ENCODE results near the gene ELMO1.

Gene ELMO1

GRCh38 chr7:37376386-37376785 lies 72.3 kb downstream of the ELMO1 start:
- Histone ChIP-seq H3K36me3 (ENCODE audit: control insufficient read depth, insufficient read depth, low read length) (no peaks in the 10 kb centered on the region), H3K27me3 (ENCODE audit: insufficient read depth, low read length, poor library complexity) (no peaks in the 10 kb centered on the region), H2AK5ac (ENCODE audit: low read length) (no peak overlapping the region), H3K79me2 (ENCODE audit: control insufficient read depth, insufficient read depth, low read length) (no peaks in the 10 kb centered on the region), H3K27ac (ENCODE audit: low read depth, low read length) (no peak overlapping the region), H3K4me3 (ENCODE audit: low read length) (no peak overlapping the region), H4K8ac (ENCODE audit: low read depth, low read length) (no peak overlapping the region), H3K79me1 (ENCODE audit: low read length) (peaks cover 6% of the 10 kb centered on the region), H3K4ac (ENCODE audit: low read depth, low read length) (no peak overlapping the region), H3K56ac (ENCODE audit: low read length) (no peak overlapping the region), H4K5ac (ENCODE audit: low read length) (no peak overlapping the region), H2BK5ac (ENCODE audit: low read length) (no peak overlapping the region), H3K18ac (ENCODE audit: low read length) (no peak overlapping the region), H3K4me2 (ENCODE audit: low read length) (no peak overlapping the region), H3K23ac (ENCODE audit: low read length) (no peak overlapping the region), H2BK15ac (replicated peaks; ENCODE audit: low read depth) (no peak overlapping the region), H3K4me1 (ENCODE audit: control insufficient read depth, low read depth, low read length) (peaks cover 10% of the 10 kb centered on the region), H3K9ac (ENCODE audit: low read length) (no peak overlapping the region), H2BK120ac (ENCODE audit: low read depth, low read length) (no peak overlapping the region)
- peak; percentile 54 for DNase-seq
- WGBS (ENCODE audit: extremely low coverage, insufficient coverage, low lambda C conversion rate), result no CpG with 5 or more reads among the region's 8 CpGs

GRCh38 chr7:37372750-37373149 lies 75.9 kb downstream of the ELMO1 start:
- Histone ChIP-seq H3K56ac (ENCODE audit: low read length) (peak overlapping the region; percentile 75), H3K9ac (ENCODE audit: low read length) (no peak overlapping the region), H2BK5ac (ENCODE audit: low read length) (peak overlapping the region; percentile 76), H3K4me2 (ENCODE audit: low read length) (no peak overlapping the region), H2AK5ac (ENCODE audit: low read length) (peak overlapping the region; percentile 85), H3K27ac (ENCODE audit: low read depth, low read length) (no peak overlapping the region), H2BK15ac (replicated peaks; ENCODE audit: low read depth) (no peak overlapping the region), H3K4me1 (ENCODE audit: control insufficient read depth, low read depth, low read length) (peaks cover 7% of the 10 kb centered on the region), H4K5ac (ENCODE audit: low read length) (no peak overlapping the region), H4K8ac (ENCODE audit: low read depth, low read length) (no peak overlapping the region), H2BK120ac (ENCODE audit: low read depth, low read length) (peak overlapping the region; percentile 88), H3K18ac (ENCODE audit: low read length) (peak overlapping the region; percentile 81), H3K23ac (ENCODE audit: low read length) (peak overlapping the region; percentile 54), H3K79me1 (ENCODE audit: low read length) (peaks cover 2% of the 10 kb centered on the region), H3K4ac (ENCODE audit: low read depth, low read length) (peak overlapping the region; percentile 68), H3K27me3 (ENCODE audit: insufficient read depth, low read length, poor library complexity) (no peaks in the 10 kb centered on the region), H3K79me2 (ENCODE audit: control insufficient read depth, insufficient read depth, low read length) (no peaks in the 10 kb centered on the region), H3K36me3 (ENCODE audit: control insufficient read depth, insufficient read depth, low read length) (no peaks in the 10 kb centered on the region), H3K4me3 (ENCODE audit: low read length) (no peak overlapping the region)
- DNase-seq, result no peak
- WGBS (ENCODE audit: extremely low coverage, insufficient coverage, low lambda C conversion rate), result no CpG with 5 or more reads among the region's 3 CpGs

- Histone ChIP-seq H3K4me2 (ENCODE audit: low read length) (no peak overlapping the region), H3K23ac (ENCODE audit: low read length) (no peak overlapping the region), H3K79me1 (ENCODE audit: low read length) (no peaks in the 10 kb centered on the region), H2BK15ac (replicated peaks; ENCODE audit: low read depth) (no peak overlapping the region), H2AK5ac (ENCODE audit: low read length) (no peak overlapping the region), H3K27ac (ENCODE audit: low read depth, low read length) (no peak overlapping the region), H3K36me3 (ENCODE audit: control insufficient read depth, insufficient read depth, low read length) (no peaks in the 10 kb centered on the region), H4K5ac (ENCODE audit: low read length) (no peak overlapping the region), H3K4ac (ENCODE audit: low read depth, low read length) (no peak overlapping the region), H3K56ac (ENCODE audit: low read length) (no peak overlapping the region), H3K4me3 (ENCODE audit: low read length) (no peak overlapping the region), H3K79me2 (ENCODE audit: control insufficient read depth, insufficient read depth, low read length) (no peaks in the 10 kb centered on the region), H3K27me3 (ENCODE audit: insufficient read depth, low read length, poor library complexity) (no peaks in the 10 kb centered on the region), H2BK5ac (ENCODE audit: low read length) (no peak overlapping the region), H2BK120ac (ENCODE audit: low read depth, low read length) (no peak overlapping the region), H3K18ac (ENCODE audit: low read length) (no peak overlapping the region), H3K4me1 (ENCODE audit: control insufficient read depth, low read depth, low read length) (peaks cover 7% of the 10 kb centered on the region), H3K9ac (ENCODE audit: low read length) (no peak overlapping the region), H4K8ac (ENCODE audit: low read depth, low read length) (no peak overlapping the region)
- DNase-seq, result peak; percentile 98
- WGBS (ENCODE audit: extremely low coverage, insufficient coverage, low lambda C conversion rate), result no CpG with 5 or more reads among the region's 5 CpGs
These were observed 76.9 kb downstream of the ELMO1 start for GRCh38 chr7:37371755-37372154.

- H4K8ac ChIP-seq (ENCODE audit: low read depth, low read length), result no peak overlapping the region
- no peak overlapping the region for H2BK15ac ChIP-seq (replicated peaks; ENCODE audit: low read depth)
- no peaks in the 10 kb centered on the region for H3K36me3 ChIP-seq (ENCODE audit: control insufficient read depth, insufficient read depth, low read length)
- no peaks in the 10 kb centered on the region for H3K79me2 ChIP-seq (ENCODE audit: control insufficient read depth, insufficient read depth, low read length)
- H2BK120ac ChIP-seq (ENCODE audit: low read depth, low read length), result no peak overlapping the region
- H3K18ac ChIP-seq (ENCODE audit: low read length), result peak overlapping the region; percentile 90
- peak overlapping the region; percentile 65 for H2BK5ac ChIP-seq (ENCODE audit: low read length)
- DNase-seq, result peak; percentile 88
- no peaks in the 10 kb centered on the region for H3K27me3 ChIP-seq (ENCODE audit: insufficient read depth, low read length, poor library complexity)
- no peak overlapping the region for H3K4me2 ChIP-seq (ENCODE audit: low read length)
- peaks cover 7% of the 10 kb centered on the region for H3K4me1 ChIP-seq (ENCODE audit: control insufficient read depth, low read depth, low read length)
- H3K79me1 ChIP-seq (ENCODE audit: low read length), result no peaks in the 10 kb centered on the region
- H3K27ac ChIP-seq (ENCODE audit: low read depth, low read length), result peak overlapping the region; percentile 75
- H3K4ac ChIP-seq (ENCODE audit: low read depth, low read length), result no peak overlapping the region
- no peak overlapping the region for H3K9ac ChIP-seq (ENCODE audit: low read length)
- no peak overlapping the region for H4K5ac ChIP-seq (ENCODE audit: low read length)
- WGBS (ENCODE audit: extremely low coverage, insufficient coverage, low lambda C conversion rate), result no CpG with 5 or more reads among the region's 4 CpGs
- no peak overlapping the region for H3K4me3 ChIP-seq (ENCODE audit: low read length)
- H2AK5ac ChIP-seq (ENCODE audit: low read length), result peak overlapping the region; percentile 55
- H3K23ac ChIP-seq (ENCODE audit: low read length), result no peak overlapping the region
- H3K56ac ChIP-seq (ENCODE audit: low read length), result peak overlapping the region; percentile 61
These were observed 78.8 kb downstream of the ELMO1 start for GRCh38 chr7:37369906-37370305.

GRCh38 chr7:37368540-37368939 lies 80.1 kb downstream of the ELMO1 start:
- no peak overlapping the region for H3K9ac ChIP-seq (ENCODE audit: low read length)
- no peak overlapping the region for H3K23ac ChIP-seq (ENCODE audit: low read length)
- no peaks in the 10 kb centered on the region for H3K36me3 ChIP-seq (ENCODE audit: control insufficient read depth, insufficient read depth, low read length)
- no peak overlapping the region for H2BK15ac ChIP-seq (replicated peaks; ENCODE audit: low read depth)
- H3K4me3 ChIP-seq (ENCODE audit: low read length), result no peak overlapping the region
- H3K4ac ChIP-seq (ENCODE audit: low read depth, low read length), result peak overlapping the region; percentile 75
- H3K56ac ChIP-seq (ENCODE audit: low read length), result no peak overlapping the region
- peak; percentile 30 for DNase-seq
- H3K27me3 ChIP-seq (ENCODE audit: insufficient read depth, low read length, poor library complexity), result no peaks in the 10 kb centered on the region
- H2BK5ac ChIP-seq (ENCODE audit: low read length), result no peak overlapping the region
- no peak overlapping the region for H3K27ac ChIP-seq (ENCODE audit: low read depth, low read length)
- H4K5ac ChIP-seq (ENCODE audit: low read length), result no peak overlapping the region
- H3K4me1 ChIP-seq (ENCODE audit: control insufficient read depth, low read depth, low read length), result peaks cover 8% of the 10 kb centered on the region
- H3K79me1 ChIP-seq (ENCODE audit: low read length), result no peaks in the 10 kb centered on the region
- H2BK120ac ChIP-seq (ENCODE audit: low read depth, low read length), result no peak overlapping the region
- peak overlapping the region; percentile 72 for H3K18ac ChIP-seq (ENCODE audit: low read length)
- WGBS (ENCODE audit: extremely low coverage, insufficient coverage, low lambda C conversion rate), result no CpG with 5 or more reads among the region's 1 CpG
- H2AK5ac ChIP-seq (ENCODE audit: low read length), result no peak overlapping the region
- H3K79me2 ChIP-seq (ENCODE audit: control insufficient read depth, insufficient read depth, low read length), result no peaks in the 10 kb centered on the region
- H3K4me2 ChIP-seq (ENCODE audit: low read length), result no peak overlapping the region
- H4K8ac ChIP-seq (ENCODE audit: low read depth, low read length), result no peak overlapping the region

GRCh38 chr7:37367010-37367409 lies 81.7 kb downstream of the ELMO1 start:
- Histone ChIP-seq H3K27ac (ENCODE audit: low read depth, low read length) (no peak overlapping the region), H3K4ac (ENCODE audit: low read depth, low read length) (no peak overlapping the region), H3K36me3 (ENCODE audit: control insufficient read depth, insufficient read depth, low read length) (no peaks in the 10 kb centered on the region), H2BK5ac (ENCODE audit: low read length) (no peak overlapping the region), H3K79me1 (ENCODE audit: low read length) (peaks cover 4% of the 10 kb centered on the region), H3K79me2 (ENCODE audit: control insufficient read depth, insufficient read depth, low read length) (no peaks in the 10 kb centered on the region), H3K23ac (ENCODE audit: low read length) (no peak overlapping the region), H3K27me3 (ENCODE audit: insufficient read depth, low read length, poor library complexity) (no peaks in the 10 kb centered on the region), H2AK5ac (ENCODE audit: low read length) (no peak overlapping the region), H3K4me2 (ENCODE audit: low read length) (no peak overlapping the region), H3K4me3 (ENCODE audit: low read length) (no peak overlapping the region), H3K4me1 (ENCODE audit: control insufficient read depth, low read depth, low read length) (peaks cover 6% of the 10 kb centered on the region), H3K18ac (ENCODE audit: low read length) (peak overlapping the region; percentile 62), H4K5ac (ENCODE audit: low read length) (no peak overlapping the region), H2BK15ac (replicated peaks; ENCODE audit: low read depth) (no peak overlapping the region), H4K8ac (ENCODE audit: low read depth, low read length) (no peak overlapping the region), H3K56ac (ENCODE audit: low read length) (no peak overlapping the region), H2BK120ac (ENCODE audit: low read depth, low read length) (no peak overlapping the region), H3K9ac (ENCODE audit: low read length) (no peak overlapping the region)
- no peak for DNase-seq
- WGBS (ENCODE audit: extremely low coverage, insufficient coverage, low lambda C conversion rate), result 100% methylated on average over 2 of the region's 3 CpGs
